IPS-20b (cell line): ENCODE measurements around the gene CPN1.

Experiments used
- H3K27ac ChIP-seq: one replicate; pipeline ENCODE4 v1.5.1; 2013; ENCODE audit warnings: low read length
- H3K27me3 ChIP-seq: 2 replicates; pipeline ENCODE4 v1.6.1; 2013; ENCODE audit warnings: mild to moderate bottlenecking, low read length, inconsistent platforms; ENCODE audit not compliant: insufficient read depth
- H3K36me3 ChIP-seq: 2 replicates; pipeline ENCODE4 v1.6.1; 2013; ENCODE audit warnings: low read depth, mild to moderate bottlenecking, inconsistent platforms, low read length, moderate library complexity; ENCODE audit not compliant: insufficient read depth
- H3K4me1 ChIP-seq: 2 replicates; pipeline ENCODE4 v1.6.1; 2013; ENCODE audit warnings: mild to moderate bottlenecking, control low read depth, inconsistent platforms, low read length, moderate library complexity; ENCODE audit not compliant: insufficient read depth
- H3K4me3 ChIP-seq: 2 replicates; pipeline ENCODE4 v1.5.1; 2013; ENCODE audit warnings: mild to moderate bottlenecking, low read length, inconsistent platforms
- H3K9ac ChIP-seq: 2 replicates; pipeline ENCODE4 v1.6.1; 2013; ENCODE audit warnings: low read depth, mild to moderate bottlenecking, inconsistent platforms, low read length, moderate library complexity
- H3K9me3 ChIP-seq: 2 replicates; pipeline ENCODE4 v1.6.1; 2013; ENCODE audit warnings: mild to moderate bottlenecking, low read depth, low read length, inconsistent platforms; ENCODE audit not compliant: insufficient read depth

Gene CPN1

DNA sequence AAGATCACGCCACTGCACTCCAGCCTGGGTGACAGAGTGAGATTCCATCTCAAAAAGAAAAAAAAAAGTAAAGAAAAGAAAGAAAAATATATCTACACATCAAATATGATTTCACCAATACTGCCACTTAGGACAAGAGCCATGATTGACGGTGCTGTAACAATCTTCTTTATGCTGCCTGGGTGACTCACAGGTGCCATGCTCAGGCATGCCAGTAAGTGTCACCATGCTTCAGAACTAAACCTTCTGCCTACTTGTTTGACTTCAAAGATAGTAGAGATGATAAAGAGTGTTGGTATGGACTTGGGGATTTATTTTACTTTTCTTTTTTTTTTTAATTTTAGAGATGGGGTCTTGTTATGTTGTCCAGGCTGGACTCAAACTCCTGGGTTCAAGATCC lies 38.3 kb downstream of the CPN1 start:
- H3K9ac ChIP-seq: no peak overlapping the region
- no peak overlapping the region for H3K27ac ChIP-seq
- H3K9me3 ChIP-seq: no peaks in the 10 kb centered on the region
- no peaks in the 10 kb centered on the region for H3K36me3 ChIP-seq
- H3K4me3 ChIP-seq: no peak overlapping the region
- peaks cover 19% of the 10 kb centered on the region for H3K4me1 ChIP-seq
- H3K27me3 ChIP-seq: no peaks in the 10 kb centered on the region

DNA sequence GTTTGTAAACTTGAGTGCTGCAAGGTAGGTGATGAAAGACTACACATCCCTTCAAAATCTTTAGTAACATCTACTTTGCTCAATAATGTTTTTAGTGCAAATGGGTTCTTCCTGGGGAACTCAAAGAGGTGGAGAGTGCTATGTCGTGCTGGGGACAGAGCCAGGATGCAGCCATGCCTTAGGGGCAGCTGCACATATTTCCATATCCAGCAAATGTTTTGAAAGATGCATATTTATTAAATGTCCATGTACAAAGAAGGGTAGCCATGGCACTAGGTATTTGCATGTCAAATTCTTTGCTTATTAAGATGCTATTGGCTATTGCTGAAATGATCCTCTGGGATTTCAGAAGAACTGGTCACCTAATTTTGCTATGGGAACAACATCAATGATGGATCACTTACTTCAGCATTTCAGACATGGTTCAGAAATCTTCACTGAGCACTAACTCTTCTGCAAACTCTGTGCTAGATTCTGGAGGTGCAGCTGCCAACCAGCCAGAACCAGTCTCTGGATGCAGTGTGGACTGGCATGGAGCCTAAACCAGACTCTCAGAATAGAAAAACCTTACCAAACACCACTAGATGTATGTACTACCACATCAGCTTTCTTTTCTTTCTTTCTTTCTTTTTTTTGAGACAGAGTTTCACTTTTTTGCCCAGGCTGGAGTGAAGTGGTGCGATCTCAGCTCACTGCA lies 40.2 kb downstream of the CPN1 start:
- Histone ChIP-seq H3K9ac (no peak overlapping the region), H3K27ac (no peak overlapping the region), H3K27me3 (no peaks in the 10 kb centered on the region), H3K4me1 (peaks cover 19% of the 10 kb centered on the region), H3K4me3 (no peak overlapping the region), H3K9me3 (no peaks in the 10 kb centered on the region), H3K36me3 (no peaks in the 10 kb centered on the region)

DNA sequence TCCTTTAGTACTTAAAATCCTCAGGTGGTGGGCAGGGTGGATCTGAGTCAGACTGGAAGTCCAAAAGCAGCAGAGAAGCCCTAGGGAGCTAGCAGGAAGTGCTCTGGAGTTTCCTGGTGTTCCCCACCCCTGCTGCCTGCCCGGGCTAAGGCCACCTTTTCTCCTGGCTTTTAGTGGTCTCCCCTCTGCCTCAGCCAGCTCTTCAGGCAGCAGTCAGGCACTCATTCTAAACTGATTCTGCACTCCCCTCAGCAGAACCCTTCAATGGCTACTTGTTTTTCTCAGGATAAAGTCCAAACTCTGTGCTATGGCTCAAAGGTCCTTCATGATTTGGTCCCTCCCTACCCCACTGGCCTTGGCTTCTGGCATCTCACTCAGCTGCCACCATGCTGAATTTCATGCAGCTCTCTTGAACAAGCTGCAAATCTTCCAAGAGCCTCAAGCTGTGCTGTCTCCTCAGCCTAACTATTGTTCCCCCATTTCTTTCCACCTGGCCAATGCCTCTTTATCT lies 43.1 kb downstream of the CPN1 start:
- H3K27me3 ChIP-seq: no peaks in the 10 kb centered on the region
- H3K9ac ChIP-seq: no peak overlapping the region
- no peak overlapping the region for H3K27ac ChIP-seq
- H3K4me3 ChIP-seq: no peak overlapping the region
- no peaks in the 10 kb centered on the region for H3K9me3 ChIP-seq
- H3K36me3 ChIP-seq: no peaks in the 10 kb centered on the region
- H3K4me1 ChIP-seq: peaks cover 1% of the 10 kb centered on the region; the same call in 1 of the 2 replicates

DNA sequence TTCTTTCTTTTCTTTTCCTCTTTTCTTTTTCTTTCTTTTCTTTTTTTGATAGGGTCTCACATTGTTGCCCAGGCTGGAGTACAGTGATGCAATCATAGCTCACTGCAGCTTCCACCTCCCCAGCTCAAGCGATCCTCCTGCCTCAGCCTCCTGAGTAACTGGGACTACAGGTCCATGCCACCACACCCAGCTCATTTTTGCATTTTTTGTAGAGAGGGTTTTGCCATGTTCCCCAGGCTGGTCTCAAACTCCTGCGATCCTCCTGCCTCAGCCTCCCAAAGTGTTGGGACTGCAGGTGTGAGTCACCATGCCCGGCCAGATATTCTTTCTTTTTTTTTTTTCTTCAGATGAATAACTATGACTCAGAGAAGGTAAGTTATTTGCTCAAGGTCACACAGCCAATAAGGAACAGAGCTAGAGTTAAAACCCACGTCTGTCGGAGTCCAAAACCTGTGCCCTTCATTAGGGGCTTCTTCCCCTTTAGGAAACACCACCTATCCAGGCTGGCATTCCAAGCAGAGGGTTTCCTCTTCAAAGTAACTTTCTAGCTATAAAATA lies 43.8 kb downstream of the CPN1 start:
- H3K36me3 ChIP-seq: no peaks in the 10 kb centered on the region
- no peak overlapping the region for H3K4me3 ChIP-seq
- no peak overlapping the region for H3K27ac ChIP-seq
- H3K27me3 ChIP-seq: no peaks in the 10 kb centered on the region
- H3K9me3 ChIP-seq: no peaks in the 10 kb centered on the region
- no peaks in the 10 kb centered on the region for H3K4me1 ChIP-seq
- no peak overlapping the region for H3K9ac ChIP-seq

DNA sequence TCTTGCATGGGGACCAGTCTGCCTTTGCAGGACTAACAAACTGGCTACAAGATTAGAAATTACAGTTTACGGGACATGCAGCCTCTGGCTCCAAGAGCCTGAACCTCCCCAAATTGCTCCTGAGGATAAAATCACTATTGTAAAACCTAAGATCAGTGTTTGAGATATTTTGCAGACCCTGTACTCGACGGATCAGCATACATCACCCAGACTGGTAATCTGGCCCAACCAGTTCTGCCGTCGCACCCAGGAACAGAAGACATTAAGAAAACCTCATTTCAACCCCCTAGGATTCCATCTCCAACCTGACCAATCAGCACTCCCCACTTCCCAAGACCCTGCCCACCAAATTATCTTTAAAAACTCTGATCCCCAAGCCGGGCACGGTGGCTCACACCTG lies 44.8 kb downstream of the CPN1 start:
- H3K9me3 ChIP-seq: no peaks in the 10 kb centered on the region
- no peaks in the 10 kb centered on the region for H3K4me1 ChIP-seq
- H3K36me3 ChIP-seq: no peaks in the 10 kb centered on the region
- H3K9ac ChIP-seq: no peak overlapping the region
- no peak overlapping the region for H3K4me3 ChIP-seq
- H3K27me3 ChIP-seq: no peaks in the 10 kb centered on the region
- H3K27ac ChIP-seq: no peak overlapping the region

DNA sequence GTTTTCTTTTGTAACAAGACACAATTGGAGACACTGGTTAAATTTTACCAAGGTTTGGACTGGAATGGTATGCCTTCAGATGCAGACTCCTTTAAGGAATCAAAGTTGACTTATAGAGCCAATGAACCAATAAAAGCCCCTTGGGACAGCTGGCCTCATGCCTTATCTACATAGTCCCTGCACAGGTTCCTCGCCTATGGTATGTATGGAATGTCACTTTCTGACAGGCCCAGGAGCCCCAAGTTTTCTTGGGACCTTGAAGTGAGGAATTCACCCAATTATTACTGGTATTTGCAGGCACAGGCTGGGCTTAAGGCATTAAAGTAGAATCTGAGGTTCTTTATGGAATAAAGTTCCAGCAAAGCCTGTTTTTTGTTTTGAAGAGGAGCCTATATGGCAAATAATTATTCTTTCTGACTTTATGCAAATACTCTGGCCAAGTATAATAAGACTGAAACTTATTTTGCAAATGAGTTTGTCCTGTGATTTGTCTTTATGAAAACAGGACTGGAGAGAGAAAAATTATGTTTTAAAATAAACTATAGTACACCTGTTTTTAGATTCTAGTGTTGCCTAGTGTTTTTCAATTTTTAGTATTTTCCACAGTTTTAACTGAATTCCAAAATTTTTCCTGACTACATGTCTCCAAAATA lies 47.8 kb downstream of the CPN1 start:
- Histone ChIP-seq H3K27ac (no peak overlapping the region), H3K9me3 (no peaks in the 10 kb centered on the region; the same call in 1 of the 2 replicates), H3K4me1 (no peaks in the 10 kb centered on the region), H3K27me3 (no peaks in the 10 kb centered on the region), H3K36me3 (no peaks in the 10 kb centered on the region), H3K4me3 (no peak overlapping the region), H3K9ac (no peak overlapping the region)

DNA sequence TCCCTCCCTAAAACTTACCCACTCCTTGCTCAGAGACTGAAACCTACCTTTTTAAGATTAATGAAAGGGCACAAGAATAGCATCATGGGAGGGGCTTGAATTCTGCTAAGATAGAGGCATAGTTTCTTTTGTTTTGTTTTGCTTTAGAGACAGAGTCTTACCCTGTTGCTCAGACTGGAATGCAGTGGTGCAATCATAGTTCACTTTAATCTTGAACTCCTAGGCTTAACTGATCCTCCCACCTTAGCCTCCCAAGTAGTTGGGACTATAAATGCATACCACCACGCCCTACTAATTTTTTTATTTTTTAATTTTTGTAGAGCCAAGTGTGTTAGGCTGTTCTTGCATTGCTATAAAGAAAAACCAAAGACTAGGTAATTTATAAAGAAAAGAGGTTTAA lies 54.3 kb downstream of the CPN1 start:
- no peaks in the 10 kb centered on the region for H3K36me3 ChIP-seq
- no peaks in the 10 kb centered on the region for H3K4me1 ChIP-seq
- H3K4me3 ChIP-seq: no peak overlapping the region
- peaks cover 12% of the 10 kb centered on the region for H3K9me3 ChIP-seq
- H3K9ac ChIP-seq: no peak overlapping the region
- no peak overlapping the region for H3K27ac ChIP-seq
- H3K27me3 ChIP-seq: no peaks in the 10 kb centered on the region

DNA sequence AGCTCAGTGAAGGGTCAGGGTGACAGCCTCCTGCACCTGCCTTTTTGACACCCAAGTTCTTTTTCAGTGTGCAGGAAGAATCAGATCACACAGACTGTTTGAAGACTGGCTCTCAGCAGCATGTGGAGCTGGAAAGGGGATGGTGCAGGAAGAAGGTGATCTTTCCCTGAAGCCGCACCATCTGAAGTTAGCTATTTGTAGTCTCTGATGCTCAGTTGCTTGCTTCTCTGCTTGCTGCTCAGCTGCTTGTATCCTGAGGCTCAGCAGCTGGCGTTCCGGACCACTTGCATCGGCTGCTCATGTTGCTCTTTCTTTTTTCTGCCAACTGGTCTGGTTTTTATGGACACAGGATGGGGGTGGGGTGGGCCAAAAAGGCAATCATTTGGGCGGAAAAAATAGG lies 56.1 kb downstream of the CPN1 start:
- H3K4me3 ChIP-seq: no peak overlapping the region
- H3K36me3 ChIP-seq: no peaks in the 10 kb centered on the region
- no peak overlapping the region for H3K9ac ChIP-seq
- H3K9me3 ChIP-seq: peaks cover 12% of the 10 kb centered on the region
- no peak overlapping the region for H3K27ac ChIP-seq
- peaks cover under 1% of the 10 kb centered on the region; the same call in 1 of the 2 replicates for H3K4me1 ChIP-seq
- no peaks in the 10 kb centered on the region for H3K27me3 ChIP-seq

DNA sequence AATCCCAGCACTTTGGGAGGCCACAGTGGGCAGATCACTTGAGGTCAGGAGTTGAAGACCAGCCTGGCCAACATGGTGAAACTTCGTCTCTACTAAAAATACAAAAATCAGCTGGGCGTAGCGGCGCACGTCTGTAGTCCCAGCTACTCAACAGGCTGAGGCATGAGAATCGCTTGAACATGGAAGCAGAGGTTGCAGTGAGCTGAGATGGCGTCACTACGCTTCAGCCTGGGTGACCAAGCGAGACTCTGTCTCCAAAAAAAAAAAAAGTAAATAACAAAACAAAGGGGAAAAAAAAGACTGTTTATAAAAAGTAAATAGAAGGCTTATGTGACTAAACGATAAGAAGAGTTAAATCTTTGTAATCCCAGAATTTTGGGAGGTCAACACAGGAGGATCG lies 56.9 kb downstream of the CPN1 start:
- Histone ChIP-seq H3K9me3 (peaks cover 12% of the 10 kb centered on the region), H3K27ac (no peak overlapping the region), H3K9ac (no peak overlapping the region), H3K27me3 (no peaks in the 10 kb centered on the region), H3K36me3 (no peaks in the 10 kb centered on the region), H3K4me1 (peaks cover 5% of the 10 kb centered on the region; the same call in 1 of the 2 replicates), H3K4me3 (no peak overlapping the region)

DNA sequence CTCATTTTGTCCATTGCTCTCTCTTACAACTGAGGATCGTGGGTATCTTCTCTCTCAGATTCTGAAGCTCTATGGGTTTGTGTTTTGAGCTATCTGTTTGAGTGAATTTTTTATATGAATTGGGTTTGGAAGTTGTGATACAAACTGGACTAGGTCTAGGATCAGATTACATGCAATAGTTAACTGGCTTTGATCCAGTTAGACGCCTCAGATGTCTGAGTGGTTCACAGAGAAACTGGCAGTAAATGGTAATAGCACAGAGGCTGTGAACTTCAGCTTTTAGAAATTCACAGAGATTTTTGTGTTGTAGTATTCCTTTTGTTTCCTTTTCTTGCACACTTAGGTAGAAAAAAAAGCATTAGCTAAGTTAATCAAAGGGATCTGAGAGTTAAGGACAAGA lies 59.3 kb downstream of the CPN1 start:
- Histone ChIP-seq H3K9me3 (no peaks in the 10 kb centered on the region), H3K27ac (no peak overlapping the region), H3K4me1 (peaks cover 5% of the 10 kb centered on the region; the same call in 1 of the 2 replicates), H3K36me3 (no peaks in the 10 kb centered on the region), H3K27me3 (no peaks in the 10 kb centered on the region), H3K4me3 (no peak overlapping the region), H3K9ac (no peak overlapping the region)

DNA sequence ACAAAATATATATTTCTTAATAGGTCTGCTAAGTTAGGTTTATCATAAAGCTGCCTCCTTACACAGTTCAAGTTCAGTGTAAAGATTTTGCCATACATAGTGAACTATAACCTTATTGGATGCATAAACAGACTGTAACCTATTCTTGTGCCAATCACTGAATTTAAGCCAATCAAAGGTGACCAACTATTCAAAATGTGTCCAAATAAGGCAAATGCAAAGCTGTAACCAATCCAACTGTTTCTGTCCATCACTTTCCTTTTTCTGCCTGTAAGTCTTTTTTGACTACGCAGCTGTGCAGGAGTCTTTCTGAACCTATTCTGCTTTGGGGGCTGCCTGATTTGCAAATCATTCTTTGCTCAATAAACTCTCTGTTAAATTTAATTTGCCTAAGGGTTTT lies 60.3 kb downstream of the CPN1 start:
- Histone ChIP-seq H3K4me1 (peaks cover 5% of the 10 kb centered on the region; the same call in 1 of the 2 replicates), H3K36me3 (no peaks in the 10 kb centered on the region), H3K9me3 (no peaks in the 10 kb centered on the region), H3K27me3 (no peaks in the 10 kb centered on the region), H3K4me3 (no peak overlapping the region), H3K9ac (no peak overlapping the region), H3K27ac (no peak overlapping the region)

DNA sequence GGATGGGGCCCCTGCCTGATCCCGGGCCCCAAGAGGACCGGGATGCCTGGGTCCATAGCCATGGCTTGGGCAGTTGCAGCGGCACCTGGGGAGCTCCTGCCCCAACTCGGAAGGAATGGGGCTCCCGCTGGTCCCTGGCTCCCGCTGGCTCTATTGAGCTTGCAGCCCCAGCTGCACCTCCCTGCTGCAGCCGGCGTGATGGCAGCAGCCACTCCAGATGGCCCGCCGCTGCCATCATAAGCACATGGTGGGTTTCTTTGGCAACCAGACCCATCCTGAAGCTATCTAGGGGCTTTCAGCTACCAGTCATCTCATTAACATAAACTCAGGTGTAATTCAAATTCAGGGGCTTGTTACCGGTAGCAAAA lies 60.8 kb downstream of the CPN1 start:
- H3K27me3 ChIP-seq: no peaks in the 10 kb centered on the region
- H3K4me1 ChIP-seq: peaks cover 5% of the 10 kb centered on the region; the same call in 1 of the 2 replicates
- H3K9ac ChIP-seq: no peak overlapping the region
- no peak overlapping the region for H3K4me3 ChIP-seq
- no peaks in the 10 kb centered on the region for H3K36me3 ChIP-seq
- H3K9me3 ChIP-seq: no peaks in the 10 kb centered on the region
- H3K27ac ChIP-seq: no peak overlapping the region
